ENCODE data around the gene ADAMTS2. TPM values are rescaled to one million over a fixed set of nuclear protein-coding genes. Genes with fewer than 3 reads are reported as not detected.

Gene ADAMTS2
- total and polyA plus RNA-seq, 8 donors: 1.8 to 41.5 (median 11.6) TPM

DNA sequence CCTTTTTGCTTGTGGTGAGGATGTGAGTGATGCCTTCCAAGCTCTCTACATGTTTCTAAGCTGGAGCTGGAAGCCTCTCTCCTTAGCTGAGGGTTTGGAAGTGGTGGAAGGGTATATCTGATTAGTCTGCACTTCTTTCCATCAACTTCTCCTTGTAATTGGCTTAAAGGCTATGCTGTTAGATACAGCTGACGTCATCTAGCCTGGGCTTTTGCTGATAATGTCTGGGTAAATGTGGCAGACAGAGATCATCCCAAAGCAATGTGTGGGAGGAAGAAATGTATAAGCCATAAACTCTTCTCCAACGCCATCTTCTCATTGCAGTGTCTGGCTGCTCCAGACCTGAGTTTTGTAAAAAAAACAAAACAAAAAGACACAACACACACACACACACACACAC is 255.8 kb downstream of the ADAMTS2 start:
- peaks cover 35 to 99% (median 92%) of the 10 kb centered on the region in 4 donors for H3K9me3 ChIP-seq
- WGBS, 5 donors: 82 to 92% (median 87%) methylated on average over 2 of the region's 2 CpGs
- H3K4me1 ChIP-seq: no peaks in the 10 kb centered on the region
- peaks cover 0 to 7% (median 0%) of the 10 kb centered on the region in 4 donors for H3K36me3 ChIP-seq
- no peak for DNase-seq
- H3K4me3 ChIP-seq: no peak overlapping the region
- intact Hi-C loops (cut with DNase I; ENCODE audit: low total_unique reads): no loop called here
- H3K27ac ChIP-seq: no peak overlapping the region
- H3K27me3 ChIP-seq: no peaks in the 10 kb centered on the region
- TF ChIP-seq, protein P1, sequence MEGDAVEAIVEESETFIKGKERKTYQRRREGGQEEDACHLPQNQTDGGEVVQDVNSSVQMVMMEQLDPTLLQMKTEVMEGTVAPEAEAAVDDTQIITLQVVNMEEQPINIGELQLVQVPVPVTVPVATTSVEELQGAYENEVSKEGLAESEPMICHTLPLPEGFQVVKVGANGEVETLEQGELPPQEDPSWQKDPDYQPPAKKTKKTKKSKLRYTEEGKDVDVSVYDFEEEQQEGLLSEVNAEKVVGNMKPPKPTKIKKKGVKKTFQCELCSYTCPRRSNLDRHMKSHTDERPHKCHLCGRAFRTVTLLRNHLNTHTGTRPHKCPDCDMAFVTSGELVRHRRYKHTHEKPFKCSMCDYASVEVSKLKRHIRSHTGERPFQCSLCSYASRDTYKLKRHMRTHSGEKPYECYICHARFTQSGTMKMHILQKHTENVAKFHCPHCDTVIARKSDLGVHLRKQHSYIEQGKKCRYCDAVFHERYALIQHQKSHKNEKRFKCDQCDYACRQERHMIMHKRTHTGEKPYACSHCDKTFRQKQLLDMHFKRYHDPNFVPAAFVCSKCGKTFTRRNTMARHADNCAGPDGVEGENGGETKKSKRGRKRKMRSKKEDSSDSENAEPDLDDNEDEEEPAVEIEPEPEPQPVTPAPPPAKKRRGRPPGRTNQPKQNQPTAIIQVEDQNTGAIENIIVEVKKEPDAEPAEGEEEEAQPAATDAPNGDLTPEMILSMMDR (IDR thresholded peaks at IDR 0.05): no peak
- TF ChIP-seq EP300 (IDR thresholded peaks at IDR 0.05) (no peak), POLR2AphosphoS5 (IDR thresholded peaks at IDR 0.05) (no peak), POLR2A (IDR thresholded peaks at IDR 0.05) (no peak)

DNA sequence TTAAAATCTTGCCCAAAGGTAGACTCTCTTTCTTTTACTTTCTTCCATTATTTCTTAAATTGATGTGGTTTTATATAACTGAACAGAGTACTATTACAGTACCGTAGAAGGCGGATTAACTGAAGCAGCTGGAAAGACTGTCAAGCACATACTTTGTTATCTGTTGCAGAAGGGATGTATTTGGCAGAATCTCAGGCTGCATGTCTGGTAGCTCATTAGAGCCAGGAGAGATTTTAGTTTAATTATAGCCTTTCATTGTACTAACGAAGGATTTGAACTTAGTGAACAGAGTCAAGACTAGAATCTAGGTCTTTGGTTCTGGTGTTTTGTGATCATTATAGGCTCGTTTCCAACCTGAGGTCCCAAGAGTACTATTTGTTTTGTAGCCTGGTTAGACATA is 264.5 kb downstream of the ADAMTS2 start:
- Histone ChIP-seq H3K4me3 (no peak overlapping the region), H3K27me3 (no peaks in the 10 kb centered on the region), H3K27ac (no peak overlapping the region), H3K9me3 (peaks cover 86 to 100% (median 99%) of the 10 kb centered on the region in 4 donors), H3K4me1 (no peaks in the 10 kb centered on the region), H3K36me3 (peaks cover 41 to 74% (median 48%) of the 10 kb centered on the region in 4 donors)
- WGBS, 5 donors: 95 to 97% (median 96%) methylated on average over 4 of the region's 4 CpGs
- TF ChIP-seq EP300 (IDR thresholded peaks at IDR 0.05) (no peak), POLR2A (IDR thresholded peaks at IDR 0.05) (no peak), POLR2AphosphoS5 (IDR thresholded peaks at IDR 0.05) (no peak)
- TF ChIP-seq, protein P1 (IDR thresholded peaks at IDR 0.05): no peak
- intact Hi-C loops (cut with DNase I; ENCODE audit: low total_unique reads): no loop called here
- DNase-seq: no peak

DNA sequence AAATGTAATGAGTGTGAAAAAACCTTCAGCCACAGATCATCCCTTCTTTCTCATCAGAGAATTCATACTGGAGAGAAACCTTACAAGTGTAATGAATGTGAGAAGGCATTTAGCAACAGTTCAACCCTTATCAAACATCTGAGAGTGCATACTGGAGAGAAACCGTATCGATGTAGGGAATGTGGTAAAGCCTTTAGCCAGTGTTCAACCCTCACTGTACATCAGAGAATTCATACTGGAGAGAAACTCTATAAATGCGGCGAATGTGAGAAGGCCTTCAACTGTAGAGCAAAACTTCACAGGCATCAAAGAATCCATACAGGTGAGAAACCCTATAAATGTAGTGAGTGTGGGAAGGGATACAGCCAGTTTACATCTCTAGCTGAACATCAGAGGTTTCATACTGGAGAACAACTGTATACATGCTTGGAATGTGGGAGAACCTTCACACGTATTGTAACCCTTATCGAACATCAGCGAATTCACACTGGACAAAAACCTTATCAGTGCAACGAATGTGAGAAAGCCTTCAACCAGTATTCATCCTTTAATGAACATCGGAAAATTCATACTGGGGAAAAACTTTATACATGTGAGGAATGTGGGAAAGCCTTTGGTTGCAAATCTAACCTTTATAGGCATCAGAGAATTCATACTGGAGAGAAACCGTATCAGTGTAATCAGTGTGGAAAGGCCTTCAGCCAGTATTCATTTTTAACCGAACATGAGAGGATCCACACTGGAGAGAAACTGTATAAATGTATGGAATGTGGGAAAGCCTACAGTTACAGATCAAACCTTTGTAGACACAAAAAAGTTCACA is 265.9 kb downstream of the ADAMTS2 start:
- H3K27ac ChIP-seq: no peak overlapping the region
- peaks cover 82 to 100% (median 100%) of the 10 kb centered on the region in 4 donors for H3K9me3 ChIP-seq
- H3K4me1 ChIP-seq: no peaks in the 10 kb centered on the region
- no peak overlapping the region for H3K4me3 ChIP-seq
- TF ChIP-seq, protein P1 (IDR thresholded peaks at IDR 0.05): no peak
- TF ChIP-seq POLR2AphosphoS5 (IDR thresholded peaks at IDR 0.05) (no peak), POLR2A (IDR thresholded peaks at IDR 0.05) (no peak), EP300 (IDR thresholded peaks at IDR 0.05) (no peak)
- WGBS, 5 donors: 96 to 98% (median 97%) methylated on average over 11 of the region's 11 CpGs
- H3K27me3 ChIP-seq: no peaks in the 10 kb centered on the region
- DNase-seq: no peak
- intact Hi-C loops (cut with DNase I; ENCODE audit: low total_unique reads): no loop called here
- peaks cover 44 to 88% (median 57%) of the 10 kb centered on the region in 4 donors for H3K36me3 ChIP-seq

DNA sequence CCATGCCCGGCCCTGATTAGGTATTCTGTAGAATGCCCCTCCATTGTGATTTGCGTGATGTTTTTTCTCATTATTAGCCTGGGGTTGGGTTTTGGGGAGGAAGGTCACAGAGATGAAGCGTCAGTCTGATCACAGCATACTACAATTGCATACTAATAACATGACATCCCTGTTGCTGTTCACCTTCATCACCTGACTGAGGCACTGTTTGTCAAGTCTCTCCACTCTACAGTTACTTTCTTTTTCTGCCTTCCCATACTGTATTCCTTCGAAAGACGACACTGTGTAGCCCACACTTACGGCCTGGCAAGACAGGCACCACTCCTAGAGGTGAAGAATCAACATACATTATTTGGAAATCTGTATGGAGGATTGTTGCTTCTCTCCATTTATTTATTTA is 279.6 kb downstream of the ADAMTS2 start:
- H3K27ac ChIP-seq: no peak overlapping the region
- H3K36me3 ChIP-seq: peaks cover 5 to 86% (median 77%) of the 10 kb centered on the region in 4 donors
- peaks cover 29 to 79% (median 58%) of the 10 kb centered on the region in 4 donors for H3K9me3 ChIP-seq
- WGBS, 5 donors: 95 to 98% (median 97%) methylated on average over 6 of the region's 6 CpGs
- intact Hi-C loops (cut with DNase I; ENCODE audit: low total_unique reads): no loop called here
- no peak for TF ChIP-seq POLR2A (IDR thresholded peaks at IDR 0.05)
- TF ChIP-seq, protein P1 (IDR thresholded peaks at IDR 0.05): no peak
- TF ChIP-seq EP300 (IDR thresholded peaks at IDR 0.05): no peak
- TF ChIP-seq POLR2AphosphoS5 (IDR thresholded peaks at IDR 0.05): no peak
- H3K4me3 ChIP-seq: no peak overlapping the region
- no peaks in the 10 kb centered on the region for H3K27me3 ChIP-seq
- H3K4me1 ChIP-seq: peaks cover 9 to 14% (median 12%) of the 10 kb centered on the region in 4 donors
- DNase-seq: no peak
